PC-9 (cell line): ENCODE measurements around the gene DYSF. TPM values are rescaled to one million over a fixed set of nuclear protein-coding genes. Genes with fewer than 3 reads are reported as not detected.

ENCODE experiments used
- BruUV-seq: library from RNA; stranded (reverse); fragments of 400-500 nt; replicated peaks from 2 replicates; lab custom pipeline; 2021; lab: Mats Ljungman, UMichigan
- CTCF ChIA-PET: fragments of 300-600 bp; sonication (Branson Sonifier 250); formaldehyde crosslinking; loops from one replicate; lab custom pipeline; 2022; ENCODE audit warnings: antibody characterized with exemption; lab: Charles Lee
- POLR2A ChIA-PET: fragments of 300-600 bp; sonication (Branson Sonifier 250); formaldehyde crosslinking; loops from one replicate; lab custom pipeline; 2022; ENCODE audit warnings: antibody characterized with exemption; ENCODE audit not compliant: unreplicated experiment; lab: Charles Lee
- DNase-seq, 2 experiments: peaks; one replicate each; pipeline versions ENCODE4 v3.0.0 to v3.0.0-alpha.2; 2015 to 2022; ENCODE audit warnings: mixed read lengths in 1 of 2
- H2AFZ ChIP-seq: fragments of 200-600 bp; sonication (generic); 2 replicates; pipeline ENCODE4 v1.8.1; 2017; ENCODE audit warnings: antibody characterized with exemption
- H3F3A ChIP-seq: fragments of 200-600 bp; sonication (generic); 2 replicates; pipeline ENCODE4 v1.8.1; 2017; ENCODE audit warnings: antibody characterized with exemption, mild to moderate bottlenecking, low read depth; ENCODE audit not compliant: insufficient read depth
- H3K27ac ChIP-seq: fragments of 200-600 bp; sonication (generic); 2 replicates; pipeline ENCODE4 v1.6.1; 2016; ENCODE audit warnings: mixed run types
- H3K27me3 ChIP-seq: fragments of 200-600 bp; sonication (generic); 2 replicates; pipeline ENCODE4 v1.6.1; 2016; ENCODE audit warnings: low read depth, mixed run types; ENCODE audit not compliant: insufficient read depth
- H3K36me3 ChIP-seq: fragments of 200-600 bp; sonication (generic); 2 replicates; pipeline ENCODE4 v1.6.1; 2016; ENCODE audit warnings: low read depth, mixed run types
- H3K4me1 ChIP-seq: fragments of 200-600 bp; sonication (generic); replicated peaks from 2 replicates; pipeline ENCODE4 v1.6.1; 2016; ENCODE audit warnings: mixed run types; ENCODE audit not compliant: insufficient read depth
- H3K4me2 ChIP-seq: fragments of 200-600 bp; sonication (generic); 2 replicates; pipeline ENCODE4 v1.6.1; 2017; ENCODE audit warnings: mixed run types
- H3K4me3 ChIP-seq: fragments of 200-600 bp; sonication (generic); 2 replicates; pipeline ENCODE4 v1.6.1; 2016; ENCODE audit warnings: mixed run types
- H3K79me2 ChIP-seq: fragments of 200-600 bp; sonication (generic); 2 replicates; pipeline ENCODE4 v1.6.1; 2017; ENCODE audit warnings: low read depth, mixed run types
- H3K9me2 ChIP-seq: fragments of 200-600 bp; sonication (generic); 2 replicates; pipeline ENCODE4 v1.8.1; 2017; ENCODE audit warnings: mild to moderate bottlenecking; ENCODE audit not compliant: insufficient read depth
- H3K9me3 ChIP-seq: fragments of 200-600 bp; sonication (generic); 2 replicates; pipeline ENCODE4 v1.8.1; 2016; ENCODE audit warnings: low read depth; ENCODE audit not compliant: insufficient read depth
- H4K20me1 ChIP-seq: fragments of 200-600 bp; sonication (generic); 2 replicates; pipeline ENCODE4 v1.8.1; 2017; ENCODE audit not compliant: insufficient read depth
- EZH2 ChIP-seq: fragments of 200-600 bp; sonication (generic); IDR thresholded peaks from 2 replicates; pipeline ENCODE4 v1.8.0; 2017; ENCODE audit warnings: antibody characterized with exemption, low read depth
- intact Hi-C: fragments of 100-400 bp; cut with micrococcal nuclease; formaldehyde crosslinking; loops from one replicate; pipeline ENCODE4 v1.10.0; 2022; ENCODE audit not compliant: unreplicated experiment
- total RNA-seq: library from RNA; stranded (reverse); gene quantifications from 2 replicates; pipeline ENCODE4 v1.2.3, GENCODE V29; 2021
- TF ChIP-seq, protein P1 (sequence below): fragments of 200-600 bp; sonication (generic); conservative IDR thresholded peaks from 2 replicates; pipeline ENCODE4 v1.6.1; 2017; ENCODE audit warnings: mixed run types, antibody characterized with exemption, mild to moderate bottlenecking, moderate library complexity

Gene DYSF
- total RNA-seq, 1 experiment from 2014 or later = 12.2 TPM

DNA sequence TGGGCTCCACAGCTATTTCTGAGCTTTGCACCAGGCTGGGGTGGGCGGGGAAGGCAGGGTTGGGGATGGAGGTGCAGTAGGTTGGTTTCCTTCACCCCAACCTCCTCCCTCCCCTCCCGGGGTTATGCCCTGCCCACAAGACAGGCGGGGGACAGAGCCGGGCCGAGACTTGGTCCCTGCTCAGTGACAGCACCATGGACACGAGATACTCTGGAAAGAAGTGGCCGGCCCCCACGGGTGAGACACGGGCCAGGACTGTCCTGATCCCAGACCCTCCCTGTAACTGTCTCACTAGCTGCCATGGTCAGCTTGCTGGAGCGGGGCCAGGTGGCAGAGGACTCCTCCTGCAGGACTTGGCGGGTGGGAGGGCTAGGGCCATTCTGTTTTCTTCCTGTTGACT is 59.7 kb downstream of the DYSF start:
- Histone ChIP-seq H3K27me3 (no peaks in the 10 kb centered on the region), H4K20me1 (no peaks in the 10 kb centered on the region), H3K4me2 (no peak overlapping the region), H2AFZ (no peak overlapping the region), H3K4me1 (no peaks in the 10 kb centered on the region), H3K79me2 (no peaks in the 10 kb centered on the region), H3K4me3 (no peak overlapping the region), H3K36me3 (no peaks in the 10 kb centered on the region), H3F3A (no peaks in the 10 kb centered on the region), H3K9me2 (no peaks in the 10 kb centered on the region), H3K27ac (no peak overlapping the region), H3K9me3 (no peaks in the 10 kb centered on the region)
- ChIA-PET POLR2A (no interaction called here), CTCF (interaction anchor here (0.6 to 2.0 kb wide), 3 partner anchors 214 to 637 kb away, joined by 5 to 8 read pairs (median 6); no protein-coding TSS in a partner anchor)
- TF ChIP-seq, protein P1, sequence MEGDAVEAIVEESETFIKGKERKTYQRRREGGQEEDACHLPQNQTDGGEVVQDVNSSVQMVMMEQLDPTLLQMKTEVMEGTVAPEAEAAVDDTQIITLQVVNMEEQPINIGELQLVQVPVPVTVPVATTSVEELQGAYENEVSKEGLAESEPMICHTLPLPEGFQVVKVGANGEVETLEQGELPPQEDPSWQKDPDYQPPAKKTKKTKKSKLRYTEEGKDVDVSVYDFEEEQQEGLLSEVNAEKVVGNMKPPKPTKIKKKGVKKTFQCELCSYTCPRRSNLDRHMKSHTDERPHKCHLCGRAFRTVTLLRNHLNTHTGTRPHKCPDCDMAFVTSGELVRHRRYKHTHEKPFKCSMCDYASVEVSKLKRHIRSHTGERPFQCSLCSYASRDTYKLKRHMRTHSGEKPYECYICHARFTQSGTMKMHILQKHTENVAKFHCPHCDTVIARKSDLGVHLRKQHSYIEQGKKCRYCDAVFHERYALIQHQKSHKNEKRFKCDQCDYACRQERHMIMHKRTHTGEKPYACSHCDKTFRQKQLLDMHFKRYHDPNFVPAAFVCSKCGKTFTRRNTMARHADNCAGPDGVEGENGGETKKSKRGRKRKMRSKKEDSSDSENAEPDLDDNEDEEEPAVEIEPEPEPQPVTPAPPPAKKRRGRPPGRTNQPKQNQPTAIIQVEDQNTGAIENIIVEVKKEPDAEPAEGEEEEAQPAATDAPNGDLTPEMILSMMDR = no peak
- TF ChIP-seq EZH2 = no peak
- intact Hi-C loops = loop anchor here (5.0 to 10.0 kb wide), 2 partner anchors 356 to 858 kb away; no protein-coding TSS in a partner anchor
- BruUV-seq = no TSS peak
- DNase-seq = no peak

DNA sequence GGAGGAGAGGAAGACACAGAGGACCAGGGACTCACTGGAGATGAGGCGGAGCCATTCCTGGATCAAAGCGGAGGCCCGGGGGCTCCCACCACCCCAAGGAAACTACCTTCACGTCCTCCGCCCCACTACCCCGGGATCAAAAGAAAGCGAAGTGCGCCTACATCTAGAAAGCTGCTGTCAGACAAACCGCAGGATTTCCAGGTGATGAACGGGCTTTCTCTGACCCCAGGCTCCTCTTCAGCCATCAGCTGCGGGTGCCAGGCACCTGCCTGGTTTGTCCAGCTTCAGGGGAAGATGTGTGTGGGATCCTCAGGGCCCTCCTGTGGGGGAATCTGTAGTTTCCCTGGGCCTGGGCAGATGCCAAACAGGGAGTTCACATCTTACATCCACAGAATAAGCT is 60.4 kb downstream of the DYSF start:
- Histone ChIP-seq H3K27me3 (no peaks in the 10 kb centered on the region), H3K27ac (no peak overlapping the region), H3K4me3 (no peak overlapping the region), H3K79me2 (no peaks in the 10 kb centered on the region), H4K20me1 (no peaks in the 10 kb centered on the region), H3K36me3 (no peaks in the 10 kb centered on the region), H3K9me2 (no peaks in the 10 kb centered on the region), H3F3A (no peaks in the 10 kb centered on the region), H3K4me1 (no peaks in the 10 kb centered on the region), H3K9me3 (no peaks in the 10 kb centered on the region), H3K4me2 (no peak overlapping the region), H2AFZ (no peak overlapping the region)
- intact Hi-C loops = loop anchor here (5.0 to 10.0 kb wide), 2 partner anchors 356 to 859 kb away; no protein-coding TSS in a partner anchor
- DNase-seq = no peak
- ChIA-PET CTCF (interaction anchor here (0.6 to 0.7 kb wide), 4 partner anchors 71 to 493 kb away, joined by 3 to 7 read pairs (median 5); no protein-coding TSS in a partner anchor), POLR2A (no interaction called here)
- TF ChIP-seq EZH2 = no peak
- TF ChIP-seq, protein P1 = no peak
- BruUV-seq = no TSS peak

DNA sequence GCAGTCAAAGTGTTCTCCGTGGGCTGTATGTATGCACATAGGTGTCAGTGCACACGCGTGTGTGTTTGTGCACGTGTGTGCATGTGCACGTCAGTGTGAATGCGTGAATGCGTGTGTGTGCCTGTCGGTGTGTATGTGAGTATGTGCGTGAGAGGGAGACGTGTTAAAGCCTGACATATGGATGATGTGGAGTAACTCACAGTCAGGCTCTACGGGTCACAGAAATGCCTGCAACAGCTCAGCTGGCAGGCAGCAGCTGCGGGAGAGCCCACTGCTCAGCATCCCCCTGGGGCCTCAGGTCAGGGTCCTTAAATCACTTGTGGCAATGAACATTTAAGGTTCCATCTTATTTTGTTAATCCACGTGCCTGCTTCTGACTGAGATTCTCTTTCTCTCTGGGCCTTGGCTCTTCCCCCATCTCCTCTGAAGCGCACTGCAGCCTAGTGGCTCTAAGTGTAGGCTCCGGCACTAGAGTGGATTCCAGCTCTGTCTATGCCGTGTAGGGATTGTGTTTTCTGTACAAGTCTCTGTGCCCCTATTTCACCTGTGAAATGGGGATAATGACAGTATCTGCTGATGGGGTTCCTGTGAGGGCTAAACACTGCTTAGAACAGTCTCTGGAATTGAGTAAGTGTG is 63.0 kb downstream of the DYSF start:
- no peaks in the 10 kb centered on the region for H3K9me2 ChIP-seq
- H3K36me3 ChIP-seq = no peaks in the 10 kb centered on the region
- TF ChIP-seq EZH2 = no peak
- TF ChIP-seq, protein P1 = no peak
- H3K4me1 ChIP-seq = no peaks in the 10 kb centered on the region
- no peak overlapping the region for H3K27ac ChIP-seq
- no peaks in the 10 kb centered on the region for H4K20me1 ChIP-seq
- no peak overlapping the region for H3K4me3 ChIP-seq
- ChIA-PET CTCF (no interaction called here), POLR2A (no interaction called here)
- BruUV-seq = no TSS peak
- H3K27me3 ChIP-seq = no peaks in the 10 kb centered on the region
- H2AFZ ChIP-seq = no peak overlapping the region
- no peaks in the 10 kb centered on the region for H3K79me2 ChIP-seq
- H3K9me3 ChIP-seq = no peaks in the 10 kb centered on the region
- intact Hi-C loops = loop anchor here (10.0 kb wide), 1 partner anchor 862 kb away; no protein-coding TSS in a partner anchor
- H3K4me2 ChIP-seq = no peak overlapping the region
- no peak for DNase-seq
- H3F3A ChIP-seq = no peaks in the 10 kb centered on the region
